ENCODE results near the gene NFE2L1. TPM values are rescaled to one million over a fixed set of nuclear protein-coding genes. Genes with fewer than 3 reads are reported as not detected.
A peak's percentile ranks its signal among the peaks of the same experiment; 100 is the strongest.

Gene NFE2L1
- total RNA-seq, 4 donors from 2014 or later: 166 to 289 (median 182) TPM

DNA sequence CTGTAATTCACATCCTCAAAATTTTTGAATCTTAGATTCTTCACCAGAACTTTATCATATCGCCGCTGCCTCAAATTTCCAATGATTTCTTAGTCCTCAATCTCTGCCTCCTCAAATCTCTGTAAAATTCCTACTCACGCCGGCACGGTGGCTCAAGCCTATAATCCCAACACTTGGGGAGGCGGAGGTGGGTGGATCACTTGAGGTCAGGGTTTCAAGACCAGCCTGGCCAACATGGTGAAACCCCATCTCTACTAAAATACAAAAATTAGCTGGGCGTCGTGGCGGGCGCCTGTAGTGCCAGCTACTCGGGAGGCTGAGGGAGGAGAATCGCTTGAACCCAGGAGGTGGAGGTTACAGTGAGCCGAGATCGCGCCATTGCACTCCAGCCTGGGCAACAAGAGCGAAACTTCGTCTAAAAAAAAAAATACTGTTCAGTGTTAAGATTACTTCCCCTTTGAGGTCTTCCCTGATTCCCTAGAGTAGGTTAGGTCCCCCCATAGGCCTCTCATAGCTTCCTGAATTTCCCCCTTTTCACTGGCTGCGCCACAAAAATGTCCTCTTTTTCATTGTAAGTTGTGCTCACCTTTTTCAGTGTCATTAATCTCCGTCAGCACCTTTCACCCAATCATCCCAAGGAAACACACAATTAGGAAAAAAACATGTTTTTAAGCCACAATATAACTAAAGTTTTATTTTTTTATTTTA lies 54.0 kb downstream of the NFE2L1 start:
- peak overlapping the region in 1 of 4 donors; percentile 96 for H3K27ac ChIP-seq
- H3K27me3 ChIP-seq: no peaks in the 10 kb centered on the region
- TF ChIP-seq EP300 (IDR thresholded peaks at IDR 0.05) (no peak), POLR2A (IDR thresholded peaks at IDR 0.05) (no peak), POLR2AphosphoS5 (IDR thresholded peaks at IDR 0.05) (no peak), CTCF (IDR thresholded peaks at IDR 0.05) (no peak)
- 85 to 86% methylated on average over 10 to 18 of the region's 19 CpGs for WGBS, 2 donors (ENCODE audit: low coverage in 1 of 2)
- no peaks in the 10 kb centered on the region for H3K36me3 ChIP-seq
- no peak for ATAC-seq
- H3K9me3 ChIP-seq: no peaks in the 10 kb centered on the region
- H3K4me1 ChIP-seq: peaks cover 0 to 50% (median 6%) of the 10 kb centered on the region in 3 donors
- no peak overlapping the region for H3K4me3 ChIP-seq

DNA sequence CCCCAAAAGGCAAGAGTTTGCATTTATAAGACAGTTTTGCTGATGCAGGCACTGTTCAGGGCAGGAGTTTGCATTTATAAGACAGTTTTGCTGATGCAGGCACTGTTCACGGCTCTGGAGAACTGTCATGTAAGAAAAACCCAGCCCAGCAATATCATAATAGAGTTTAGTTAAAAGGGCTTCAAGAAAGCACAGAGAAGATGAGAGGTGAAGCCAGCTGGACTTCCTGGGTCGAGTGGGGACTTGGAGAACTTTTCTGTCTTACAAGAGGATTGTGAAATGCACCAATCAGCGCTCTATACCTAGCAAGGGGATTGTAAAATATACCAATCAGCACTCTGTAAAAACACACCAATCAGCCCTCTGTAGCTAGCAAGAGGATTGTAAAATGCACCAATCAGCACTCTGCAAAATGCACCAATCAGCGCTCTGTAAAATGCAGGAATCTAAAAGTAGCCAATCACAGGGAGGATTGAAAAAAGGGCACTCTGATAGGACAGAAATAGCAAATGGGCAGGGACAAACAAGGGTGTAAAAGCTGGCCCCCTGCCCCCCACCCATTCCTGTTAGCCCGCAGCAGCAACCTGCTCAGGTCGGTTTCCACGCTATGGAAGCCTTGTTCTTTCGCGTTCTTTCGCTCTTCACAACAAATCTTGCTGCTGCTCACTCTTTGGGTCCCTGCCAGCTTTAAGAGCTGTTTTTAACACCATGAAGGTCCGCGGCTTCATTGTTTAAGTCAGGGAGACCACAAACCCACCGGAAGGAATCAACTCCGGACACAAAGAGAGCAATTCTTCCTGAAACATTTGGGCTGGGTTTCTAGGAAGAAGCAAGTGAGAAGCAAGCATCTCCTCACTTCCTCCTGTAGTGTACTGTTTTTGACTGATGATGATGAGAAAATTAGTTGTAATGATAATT lies 54.9 kb downstream of the NFE2L1 start:
- Histone ChIP-seq H3K27me3 (no peaks in the 10 kb centered on the region), H3K4me1 (peaks cover 0 to 42% (median 6%) of the 10 kb centered on the region in 3 donors), H3K9me3 (no peaks in the 10 kb centered on the region), H3K36me3 (no peaks in the 10 kb centered on the region), H3K27ac (no peak overlapping the region), H3K4me3 (no peak overlapping the region)
- no peak for ATAC-seq
- TF ChIP-seq POLR2AphosphoS5 (IDR thresholded peaks at IDR 0.05) (no peak), EP300 (IDR thresholded peaks at IDR 0.05) (no peak), POLR2A (IDR thresholded peaks at IDR 0.05) (no peak), CTCF (IDR thresholded peaks at IDR 0.05) (no peak)
- 75 to 77% methylated on average over 6 to 13 of the region's 14 CpGs for WGBS, 2 donors (ENCODE audit: low coverage in 1 of 2)

- TF ChIP-seq EP300 (IDR thresholded peaks at IDR 0.05) (no peak), POLR2A (IDR thresholded peaks at IDR 0.05) (no peak), POLR2AphosphoS5 (IDR thresholded peaks at IDR 0.05) (no peak), CTCF (IDR thresholded peaks at IDR 0.05) (no peak)
- Histone ChIP-seq H3K9me3 (no peaks in the 10 kb centered on the region), H3K4me3 (no peak overlapping the region), H3K27me3 (no peaks in the 10 kb centered on the region), H3K27ac (no peak overlapping the region), H3K4me1 (peaks cover 0 to 44% (median 13%) of the 10 kb centered on the region in 3 donors), H3K36me3 (no peaks in the 10 kb centered on the region)
- WGBS, 2 donors (ENCODE audit: low coverage in 1 of 2): 83 to 90% methylated on average over 3 to 6 of the region's 7 CpGs
- ATAC-seq: no peak
Observed at GRCh38 chr17:48104440-48104839, 56.3 kb downstream of the NFE2L1 start.

DNA sequence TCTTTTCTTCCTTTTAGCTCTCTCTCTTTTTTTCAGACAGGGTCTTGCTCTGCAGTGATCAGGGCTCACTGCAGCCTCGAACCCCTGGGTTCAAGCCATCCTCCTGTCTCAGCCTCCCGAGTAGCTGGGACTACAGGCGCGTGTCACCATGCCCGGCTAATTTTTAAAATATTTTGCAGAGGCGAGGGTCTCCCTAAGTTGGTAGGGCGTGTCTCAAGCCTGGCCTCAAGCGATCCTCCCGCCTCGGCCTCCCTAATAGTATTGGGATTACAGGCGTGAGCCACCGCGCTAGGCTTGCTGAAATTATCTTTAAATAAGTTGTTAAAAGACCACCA lies 58.6 kb downstream of the NFE2L1 start:
- Histone ChIP-seq H3K4me3 (peak overlapping the region; percentile 52 to 70), H3K9me3 (no peaks in the 10 kb centered on the region), H3K4me1 (peaks cover 0 to 40% (median 10%) of the 10 kb centered on the region in 3 donors), H3K27ac (peak overlapping the region; percentile 90 to 98 (median 93)), H3K36me3 (peaks cover 0 to 1% of the 10 kb centered on the region in 2 donors), H3K27me3 (no peaks in the 10 kb centered on the region)
- no peak for TF ChIP-seq POLR2A (IDR thresholded peaks at IDR 0.05)
- no peak for TF ChIP-seq EP300 (IDR thresholded peaks at IDR 0.05)
- no peak for TF ChIP-seq POLR2AphosphoS5 (IDR thresholded peaks at IDR 0.05)
- TF ChIP-seq CTCF (IDR thresholded peaks at IDR 0.05): no peak
- ATAC-seq: no peak
- WGBS, 2 donors (ENCODE audit: low coverage in 1 of 2): 22 to 80% methylated on average over 4 to 9 of the region's 13 CpGs
